HepG2 (cell line): ENCODE measurements around the gene MT1M. TPM values are rescaled to one million over a fixed set of nuclear protein-coding genes. Genes with fewer than 3 reads are reported as not detected.

Source experiments
- HNRNPL ChIP-seq: fragments of 200-400 bp; formaldehyde crosslinking; IDR thresholded peaks from 2 replicates; pipeline ENCODE4 v1.6.1; 2017; ENCODE audit warnings: mild to moderate bottlenecking, low read depth, low read length
- KDM5B ChIP-seq: sonication (generic); formaldehyde crosslinking; IDR thresholded peaks from 2 replicates; pipeline ENCODE4 v1.4.0; 2020; ENCODE audit warnings: missing genetic modification reagents, mild to moderate bottlenecking, borderline replicate concordance
- KMT2A ChIP-seq: sonication (generic); formaldehyde crosslinking; IDR thresholded peaks from 2 replicates; pipeline ENCODE4 v1.4.0; 2020; ENCODE audit warnings: missing genetic modification reagents
- MYC ChIP-seq: sonication (generic); formaldehyde crosslinking; IDR thresholded peaks from 2 replicates; pipeline ENCODE4 v1.9.0; 2021; ENCODE audit warnings: missing genetic modification reagents, borderline replicate concordance
- NRL ChIP-seq: sonication (generic); formaldehyde crosslinking; IDR thresholded peaks from 2 replicates; pipeline ENCODE4 v1.5.0; 2020; ENCODE audit warnings: missing genetic modification reagents, mild to moderate bottlenecking, moderate library complexity, borderline replicate concordance
- PCBP2 ChIP-seq: fragments of 200-400 bp; formaldehyde crosslinking; optimal IDR thresholded peaks from 2 replicates; pipeline ENCODE3; 2018; ENCODE audit warnings: low read length, low read depth; ENCODE audit not compliant: poor library complexity, severe bottlenecking
- TAF15 ChIP-seq: fragments of 200-400 bp; formaldehyde crosslinking; IDR thresholded peaks from one replicate; pipeline ENCODE4 v1.6.1; 2018; ENCODE audit warnings: mild to moderate bottlenecking, low read depth, low read length; ENCODE audit not compliant: poor library complexity, severe bottlenecking
- ZNF225 ChIP-seq: sonication (generic); formaldehyde crosslinking; IDR thresholded peaks from 2 replicates; pipeline ENCODE4 v1.4.0; 2020; ENCODE audit warnings: mild to moderate bottlenecking, missing genetic modification reagents
- ZNF781 ChIP-seq: sonication (generic); formaldehyde crosslinking; IDR thresholded peaks from 2 replicates; pipeline ENCODE4 v1.5.1; 2020; ENCODE audit warnings: borderline replicate concordance, mild to moderate bottlenecking, missing genetic modification reagents; ENCODE audit errors: not compliant biosample characterization
- polyA plus RNA-seq, 8 experiments: library from polyadenylated mRNA; depleted of rRNA in 3 of 8; stranded (reverse) in 7 of 8; unstranded in 1 of 8; fragments of >200 nt; fragmentation: Illumina TruSeq in 4 of 8; extraction: Trizol in 4 of 8; gene quantifications; 2 replicates each; pipeline versions ENCODE4 v1.2.1 to v1.2.3, GENCODE V29; 2011 to 2016; ENCODE audit warnings: low read depth in 4 of 8, missing spikeins in 1 of 8, mixed read lengths in 1 of 8; ENCODE audit not compliant: insufficient read depth in 1 of 8
- total RNA-seq, 5 experiments: library from RNA; depleted of rRNA; stranded (reverse); fragments of >200 nt; fragmentation: Illumina TruSeq; extraction: Trizol; gene quantifications; 2 replicates each; pipeline ENCODE4 v1.2.3, GENCODE V29; 2016; ENCODE audit warnings: low read depth in 1 of 5
- TF ChIP-seq, protein P1 (sequence below): sonication (generic); formaldehyde crosslinking; IDR thresholded peaks from 2 replicates; pipeline ENCODE4 v1.5.0; 2020; ENCODE audit warnings: mild to moderate bottlenecking, missing genetic modification reagents
- TF ChIP-seq, protein P2 (sequence below): sonication (generic); formaldehyde crosslinking; IDR thresholded peaks from 2 replicates; pipeline ENCODE4 v1.8.1; 2022; ENCODE audit warnings: mild to moderate bottlenecking, missing genetic modification reagents
- TF ChIP-seq, protein P3 (sequence below): sonication (generic); formaldehyde crosslinking; IDR thresholded peaks from 2 replicates; pipeline ENCODE4 v1.5.0; 2020; ENCODE audit warnings: mild to moderate bottlenecking, missing genetic modification reagents, borderline replicate concordance
- TF ChIP-seq, protein P4 (sequence below): sonication (generic); formaldehyde crosslinking; IDR thresholded peaks from 2 replicates; pipeline ENCODE4 v1.5.1; 2020; ENCODE audit warnings: mild to moderate bottlenecking, missing genetic modification reagents
- TF ChIP-seq, protein P5 (sequence below): sonication (generic); formaldehyde crosslinking; IDR thresholded peaks from 2 replicates; pipeline ENCODE4 v1.4.0; 2020; ENCODE audit warnings: mild to moderate bottlenecking, missing genetic modification reagents

The MT1M gene
- total and polyA plus RNA-seq, 2 of the 13 experiments (the other 11 are each of a cell fraction or from before 2014, with no cell fraction given): 4.6 TPM; not detected in 1

DNA sequence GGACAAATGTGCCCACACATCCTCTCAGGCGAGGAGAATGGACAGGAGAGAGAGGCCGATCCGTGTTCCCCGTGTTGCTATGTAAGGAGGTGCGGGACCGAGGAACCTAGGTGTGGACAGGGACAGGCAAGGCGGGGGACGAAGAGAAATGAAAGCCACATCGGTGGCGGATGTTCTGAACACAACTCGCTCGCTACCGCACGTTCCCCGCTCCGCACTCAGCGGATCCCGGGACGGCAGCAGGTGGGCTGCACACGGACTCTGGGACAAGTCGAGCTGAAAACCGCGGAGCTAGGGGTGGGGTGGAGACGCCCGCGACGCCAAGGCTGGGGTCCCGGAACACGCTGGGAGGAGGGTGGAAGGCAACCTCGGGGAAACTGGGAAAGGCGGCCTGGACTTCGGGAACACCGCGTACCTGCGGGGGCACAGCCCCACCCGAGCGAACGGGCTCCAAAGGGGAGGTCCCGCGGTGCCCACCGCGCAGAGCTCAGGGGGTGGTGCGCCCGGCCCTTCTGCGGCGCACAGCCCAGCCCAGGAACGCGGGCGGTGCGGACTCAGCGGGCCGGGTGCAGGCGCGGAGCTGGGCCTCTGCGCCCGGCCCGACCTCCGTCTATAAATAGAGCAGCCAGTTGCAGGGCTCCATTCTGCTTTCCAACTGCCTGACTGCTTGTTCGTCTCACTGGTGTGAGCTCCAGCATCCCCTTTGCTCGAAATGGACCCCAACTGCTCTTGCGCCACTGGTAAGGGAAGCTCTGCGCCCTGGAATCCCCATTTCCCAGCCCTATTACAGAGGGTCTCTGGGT, 7.1 kb upstream of the MT1M start, which contains the start of gene MT1E (continued):
- no peak for TF ChIP-seq PCBP2
- no peak for TF ChIP-seq ZNF225 (CRISPR knock-in tag)
- TF ChIP-seq, protein P1, sequence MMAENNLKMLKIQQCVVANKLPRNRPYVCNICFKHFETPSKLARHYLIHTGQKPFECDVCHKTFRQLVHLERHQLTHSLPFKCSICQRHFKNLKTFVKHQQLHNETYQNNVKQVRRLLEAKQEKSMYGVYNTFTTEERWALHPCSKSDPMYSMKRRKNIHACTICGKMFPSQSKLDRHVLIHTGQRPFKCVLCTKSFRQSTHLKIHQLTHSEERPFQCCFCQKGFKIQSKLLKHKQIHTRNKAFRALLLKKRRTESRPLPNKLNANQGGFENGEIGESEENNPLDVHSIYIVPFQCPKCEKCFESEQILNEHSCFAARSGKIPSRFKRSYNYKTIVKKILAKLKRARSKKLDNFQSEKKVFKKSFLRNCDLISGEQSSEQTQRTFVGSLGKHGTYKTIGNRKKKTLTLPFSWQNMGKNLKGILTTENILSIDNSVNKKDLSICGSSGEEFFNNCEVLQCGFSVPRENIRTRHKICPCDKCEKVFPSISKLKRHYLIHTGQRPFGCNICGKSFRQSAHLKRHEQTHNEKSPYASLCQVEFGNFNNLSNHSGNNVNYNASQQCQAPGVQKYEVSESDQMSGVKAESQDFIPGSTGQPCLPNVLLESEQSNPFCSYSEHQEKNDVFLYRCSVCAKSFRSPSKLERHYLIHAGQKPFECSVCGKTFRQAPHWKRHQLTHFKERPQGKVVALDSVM (CRISPR knock-in tag): peak; percentile 44; the same call in 1 of the 2 replicates
- peak; percentile 61; the same call in 1 of the 2 replicates for TF ChIP-seq HNRNPL
- TF ChIP-seq KDM5B: peak; percentile 39; the same call in 1 of the 2 replicates
- TF ChIP-seq, protein P2, sequence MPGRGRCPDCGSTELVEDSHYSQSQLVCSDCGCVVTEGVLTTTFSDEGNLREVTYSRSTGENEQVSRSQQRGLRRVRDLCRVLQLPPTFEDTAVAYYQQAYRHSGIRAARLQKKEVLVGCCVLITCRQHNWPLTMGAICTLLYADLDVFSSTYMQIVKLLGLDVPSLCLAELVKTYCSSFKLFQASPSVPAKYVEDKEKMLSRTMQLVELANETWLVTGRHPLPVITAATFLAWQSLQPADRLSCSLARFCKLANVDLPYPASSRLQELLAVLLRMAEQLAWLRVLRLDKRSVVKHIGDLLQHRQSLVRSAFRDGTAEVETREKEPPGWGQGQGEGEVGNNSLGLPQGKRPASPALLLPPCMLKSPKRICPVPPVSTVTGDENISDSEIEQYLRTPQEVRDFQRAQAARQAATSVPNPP (CRISPR knock-in tag): peak; percentile 48; the same call in 1 of the 2 replicates
- TF ChIP-seq, protein P3, sequence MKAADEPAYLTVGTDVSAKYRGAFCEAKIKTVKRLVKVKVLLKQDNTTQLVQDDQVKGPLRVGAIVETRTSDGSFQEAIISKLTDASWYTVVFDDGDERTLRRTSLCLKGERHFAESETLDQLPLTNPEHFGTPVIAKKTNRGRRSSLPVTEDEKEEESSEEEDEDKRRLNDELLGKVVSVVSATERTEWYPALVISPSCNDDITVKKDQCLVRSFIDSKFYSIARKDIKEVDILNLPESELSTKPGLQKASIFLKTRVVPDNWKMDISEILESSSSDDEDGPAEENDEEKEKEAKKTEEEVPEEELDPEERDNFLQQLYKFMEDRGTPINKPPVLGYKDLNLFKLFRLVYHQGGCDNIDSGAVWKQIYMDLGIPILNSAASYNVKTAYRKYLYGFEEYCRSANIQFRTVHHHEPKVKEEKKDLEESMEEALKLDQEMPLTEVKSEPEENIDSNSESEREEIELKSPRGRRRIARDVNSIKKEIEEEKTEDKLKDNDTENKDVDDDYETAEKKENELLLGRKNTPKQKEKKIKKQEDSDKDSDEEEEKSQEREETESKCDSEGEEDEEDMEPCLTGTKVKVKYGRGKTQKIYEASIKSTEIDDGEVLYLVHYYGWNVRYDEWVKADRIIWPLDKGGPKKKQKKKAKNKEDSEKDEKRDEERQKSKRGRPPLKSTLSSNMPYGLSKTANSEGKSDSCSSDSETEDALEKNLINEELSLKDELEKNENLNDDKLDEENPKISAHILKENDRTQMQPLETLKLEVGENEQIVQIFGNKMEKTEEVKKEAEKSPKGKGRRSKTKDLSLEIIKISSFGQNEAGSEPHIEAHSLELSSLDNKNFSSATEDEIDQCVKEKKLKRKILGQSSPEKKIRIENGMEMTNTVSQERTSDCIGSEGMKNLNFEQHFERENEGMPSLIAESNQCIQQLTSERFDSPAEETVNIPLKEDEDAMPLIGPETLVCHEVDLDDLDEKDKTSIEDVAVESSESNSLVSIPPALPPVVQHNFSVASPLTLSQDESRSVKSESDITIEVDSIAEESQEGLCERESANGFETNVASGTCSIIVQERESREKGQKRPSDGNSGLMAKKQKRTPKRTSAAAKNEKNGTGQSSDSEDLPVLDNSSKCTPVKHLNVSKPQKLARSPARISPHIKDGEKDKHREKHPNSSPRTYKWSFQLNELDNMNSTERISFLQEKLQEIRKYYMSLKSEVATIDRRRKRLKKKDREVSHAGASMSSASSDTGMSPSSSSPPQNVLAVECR (CRISPR knock-in tag): peak; percentile 36; the same call in 1 of the 2 replicates
- TF ChIP-seq TAF15: no peak
- TF ChIP-seq, protein P4, sequence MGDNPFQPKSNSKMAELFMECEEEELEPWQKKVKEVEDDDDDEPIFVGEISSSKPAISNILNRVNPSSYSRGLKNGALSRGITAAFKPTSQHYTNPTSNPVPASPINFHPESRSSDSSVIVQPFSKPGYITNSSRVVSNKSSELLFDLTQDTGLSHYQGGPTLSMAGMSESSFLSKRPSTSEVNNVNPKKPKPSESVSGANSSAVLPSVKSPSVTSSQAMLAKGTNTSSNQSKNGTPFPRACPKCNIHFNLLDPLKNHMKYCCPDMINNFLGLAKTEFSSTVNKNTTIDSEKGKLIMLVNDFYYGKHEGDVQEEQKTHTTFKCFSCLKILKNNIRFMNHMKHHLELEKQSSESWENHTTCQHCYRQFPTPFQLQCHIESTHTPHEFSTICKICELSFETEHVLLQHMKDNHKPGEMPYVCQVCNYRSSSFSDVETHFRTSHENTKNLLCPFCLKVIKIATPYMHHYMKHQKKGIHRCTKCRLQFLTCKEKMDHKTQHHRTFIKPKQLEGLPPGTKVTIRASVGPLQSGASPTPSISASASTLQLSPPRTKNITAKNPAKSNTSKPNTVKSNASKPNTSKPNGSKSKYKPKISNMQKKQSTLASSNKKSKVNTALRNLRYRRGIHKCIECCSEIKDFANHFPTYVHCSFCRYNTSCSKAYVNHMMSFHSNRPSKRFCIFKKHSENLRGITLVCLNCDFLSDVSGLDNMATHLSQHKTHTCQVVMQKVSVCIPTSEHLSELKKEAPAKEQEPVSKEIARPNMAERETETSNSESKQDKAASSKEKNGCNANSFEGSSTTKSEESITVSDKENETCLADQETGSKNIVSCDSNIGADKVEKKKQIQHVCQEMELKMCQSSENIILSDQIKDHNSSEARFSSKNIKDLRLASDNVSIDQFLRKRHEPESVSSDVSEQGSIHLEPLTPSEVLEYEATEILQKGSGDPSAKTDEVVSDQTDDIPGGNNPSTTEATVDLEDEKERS (CRISPR knock-in tag): peak; percentile 56; the same call in 1 of the 2 replicates
- TF ChIP-seq MYC: peak; percentile 55; the same call in 1 of the 2 replicates
- no peak for TF ChIP-seq KMT2A (CRISPR knock-in tag)
- no peak for TF ChIP-seq ZNF781 (CRISPR knock-in tag)
- TF ChIP-seq, protein P5, sequence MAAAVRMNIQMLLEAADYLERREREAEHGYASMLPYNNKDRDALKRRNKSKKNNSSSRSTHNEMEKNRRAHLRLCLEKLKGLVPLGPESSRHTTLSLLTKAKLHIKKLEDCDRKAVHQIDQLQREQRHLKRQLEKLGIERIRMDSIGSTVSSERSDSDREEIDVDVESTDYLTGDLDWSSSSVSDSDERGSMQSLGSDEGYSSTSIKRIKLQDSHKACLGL (CRISPR knock-in tag): peak; percentile 29; the same call in 1 of the 2 replicates
- TF ChIP-seq NRL (CRISPR knock-in tag): peak; percentile 91; the same call in 1 of the 2 replicates
